Hepatocyte (in vitro differentiated cells): ENCODE measurements around the gene PHLDA2.

Source experiments
- EZH2 ChIP-seq: fragments of 200-600 bp; sonication (generic); IDR thresholded peaks from 2 replicates; pipeline ENCODE4 v1.6.1; 2016; ENCODE audit warnings: antibody characterized with exemption, mild to moderate bottlenecking, borderline replicate concordance
- EZH2phosphoT487 ChIP-seq: fragments of 200-600 bp; sonication (generic); IDR thresholded peaks from one replicate; pipeline ENCODE4 v1.6.1; 2018; ENCODE audit warnings: antibody characterized with exemption, mild to moderate bottlenecking, low read depth, moderate library complexity; ENCODE audit not compliant: unreplicated experiment, severe bottlenecking
- TF ChIP-seq, protein P1 (sequence below): fragments of 200-600 bp; sonication (generic); IDR thresholded peaks from 2 replicates; pipeline ENCODE4 v1.5.1; 2016; ENCODE audit warnings: antibody characterized with exemption, mild to moderate bottlenecking; ENCODE audit not compliant: poor library complexity

- TF ChIP-seq, protein P1, sequence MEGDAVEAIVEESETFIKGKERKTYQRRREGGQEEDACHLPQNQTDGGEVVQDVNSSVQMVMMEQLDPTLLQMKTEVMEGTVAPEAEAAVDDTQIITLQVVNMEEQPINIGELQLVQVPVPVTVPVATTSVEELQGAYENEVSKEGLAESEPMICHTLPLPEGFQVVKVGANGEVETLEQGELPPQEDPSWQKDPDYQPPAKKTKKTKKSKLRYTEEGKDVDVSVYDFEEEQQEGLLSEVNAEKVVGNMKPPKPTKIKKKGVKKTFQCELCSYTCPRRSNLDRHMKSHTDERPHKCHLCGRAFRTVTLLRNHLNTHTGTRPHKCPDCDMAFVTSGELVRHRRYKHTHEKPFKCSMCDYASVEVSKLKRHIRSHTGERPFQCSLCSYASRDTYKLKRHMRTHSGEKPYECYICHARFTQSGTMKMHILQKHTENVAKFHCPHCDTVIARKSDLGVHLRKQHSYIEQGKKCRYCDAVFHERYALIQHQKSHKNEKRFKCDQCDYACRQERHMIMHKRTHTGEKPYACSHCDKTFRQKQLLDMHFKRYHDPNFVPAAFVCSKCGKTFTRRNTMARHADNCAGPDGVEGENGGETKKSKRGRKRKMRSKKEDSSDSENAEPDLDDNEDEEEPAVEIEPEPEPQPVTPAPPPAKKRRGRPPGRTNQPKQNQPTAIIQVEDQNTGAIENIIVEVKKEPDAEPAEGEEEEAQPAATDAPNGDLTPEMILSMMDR = no peak
- TF ChIP-seq EZH2 (no peak), EZH2phosphoT487 (no peak)
Measured at GRCh38 chr11:2949920-2950319, 20.7 kb upstream of the PHLDA2 start.
